IPS-18c (cell line): ENCODE data around the gene SPATS2.
A peak's percentile ranks its signal among the peaks of the same experiment; 100 is the strongest.

ENCODE experiments used
- H3K4me3 ChIP-seq: 2 replicates; pipeline ENCODE4 v1.7.0; 2013; ENCODE audit warnings: low read depth, mild to moderate bottlenecking, low read length, moderate library complexity; ENCODE audit not compliant: insufficient read depth
- H3K9me3 ChIP-seq: one replicate; pipeline ENCODE4 v1.6.1; 2013; ENCODE audit warnings: mild to moderate bottlenecking, low read length, moderate library complexity; ENCODE audit not compliant: control insufficient read depth, insufficient read depth

Gene SPATS2

GRCh38 chr12:49345051-49345824 is 22.0 kb upstream of the SPATS2 start:
- H3K9me3 ChIP-seq, result no peaks in the 10 kb centered on the region
- peak overlapping the region; percentile 57 for H3K4me3 ChIP-seq

GRCh38 chr12:49345825-49346658 is 21.2 kb upstream of the SPATS2 start:
- peak overlapping the region; percentile 57 for H3K4me3 ChIP-seq
- no peaks in the 10 kb centered on the region for H3K9me3 ChIP-seq

GRCh38 chr12:49346659-49347310 is 20.5 kb upstream of the SPATS2 start, which contains the start of gene DNAJC22:
TSS of gene DNAJC22 (plus strand) at chr12:49346888. CDS start at chr12:49348873, 1,985 bp downstream.
- H3K4me3 ChIP-seq, result peak within 1 kb of the TSS; percentile 57
- no peaks in the 10 kb centered on the region for H3K9me3 ChIP-seq

GRCh38 chr12:49347311-49348193 is 19.7 kb upstream of the SPATS2 start:
- Histone ChIP-seq H3K4me3 (peak overlapping the region; percentile 57), H3K9me3 (no peaks in the 10 kb centered on the region)

GRCh38 chr12:49348781-49349180 is 18.5 kb upstream of the SPATS2 start:
- Histone ChIP-seq H3K9me3 (no peaks in the 10 kb centered on the region), H3K4me3 (no peak overlapping the region)

- Histone ChIP-seq H3K4me3 (no peak overlapping the region), H3K9me3 (no peaks in the 10 kb centered on the region)
Measured at GRCh38 chr12:49349266-49349665, 18.0 kb upstream of the SPATS2 start.

GRCh38 chr12:49352351-49352750 is 14.9 kb upstream of the SPATS2 start:
- Histone ChIP-seq H3K4me3 (no peak overlapping the region), H3K9me3 (no peaks in the 10 kb centered on the region)

GRCh38 chr12:49355913-49356312 is 11.3 kb upstream of the SPATS2 start:
- Histone ChIP-seq H3K4me3 (no peak overlapping the region), H3K9me3 (no peaks in the 10 kb centered on the region)

- Histone ChIP-seq H3K9me3 (no peaks in the 10 kb centered on the region), H3K4me3 (no peak overlapping the region)
Measured at GRCh38 chr12:49357103-49357678, 10.1 kb upstream of the SPATS2 start.

GRCh38 chr12:49358483-49359141 is 8.7 kb upstream of the SPATS2 start:
- Histone ChIP-seq H3K4me3 (no peak overlapping the region), H3K9me3 (no peaks in the 10 kb centered on the region)

GRCh38 chr12:49359671-49360070 is 7.6 kb upstream of the SPATS2 start:
- Histone ChIP-seq H3K4me3 (no peak overlapping the region), H3K9me3 (no peaks in the 10 kb centered on the region)

- Histone ChIP-seq H3K4me3 (no peak overlapping the region), H3K9me3 (no peaks in the 10 kb centered on the region)
Measured at GRCh38 chr12:49362077-49362476, 5.2 kb upstream of the SPATS2 start.

GRCh38 chr12:49364989-49365388 is 2.3 kb upstream of the SPATS2 start:
- Histone ChIP-seq H3K4me3 (no peak overlapping the region), H3K9me3 (no peaks in the 10 kb centered on the region)

GRCh38 chr12:49365542-49365941 is 1.7 kb upstream of the SPATS2 start:
- Histone ChIP-seq H3K4me3 (no peak overlapping the region), H3K9me3 (no peaks in the 10 kb centered on the region)

- Histone ChIP-seq H3K9me3 (no peaks in the 10 kb centered on the region), H3K4me3 (peak overlapping the region; percentile 99)
Measured at GRCh38 chr12:49366096-49366651, 1.1 kb upstream of the SPATS2 start.
